PC-3 (cell line): ENCODE measurements around the gene FRMD4B. TPM values are rescaled to one million over a fixed set of nuclear protein-coding genes. Genes with fewer than 3 reads are reported as not detected.

Source experiments
- ATAC-seq: fragments of 200-7000 bp; cut with Tn5 transposase; 2 replicates; pipeline ENCODE4 v1.9.1; 2020; ENCODE audit warnings: mild to moderate bottlenecking, moderate library complexity
- BruUV-seq: library from RNA; stranded (reverse); fragments of 400-500 nt; replicated peaks from 2 replicates; lab custom pipeline; 2021; lab: Mats Ljungman, UMichigan
- CTCF ChIA-PET: fragments of 300-600 bp; sonication (Branson Sonifier 250); formaldehyde crosslinking; loops from one replicate; lab custom pipeline; 2022; ENCODE audit warnings: antibody characterized with exemption; lab: Charles Lee
- POLR2A ChIA-PET: fragments of 300-600 bp; sonication (Branson Sonifier 250); formaldehyde crosslinking; loops from one replicate; lab custom pipeline; 2022; ENCODE audit warnings: antibody characterized with exemption; ENCODE audit not compliant: unreplicated experiment; lab: Charles Lee
- DNase-seq: peaks from one replicate; pipeline ENCODE4 v3.0.0-alpha.2; 2015
- H2AFZ ChIP-seq: fragments of 300-600 bp; sonication (generic); 2 replicates; pipeline ENCODE4 v1.6.0; 2016; ENCODE audit warnings: antibody characterized with exemption, low read length
- H3F3A ChIP-seq: fragments of 300-600 bp; sonication (generic); one replicate; pipeline ENCODE4 v1.6.0; 2017; ENCODE audit warnings: antibody characterized with exemption, low read length, control low read depth, mild to moderate bottlenecking; ENCODE audit not compliant: unreplicated experiment
- H3K27ac ChIP-seq: fragments of 300-600 bp; sonication (generic); 2 replicates; pipeline ENCODE4 v1.5.1; 2016; ENCODE audit warnings: mild to moderate bottlenecking, low read length
- H3K27me3 ChIP-seq: fragments of 300-600 bp; sonication (generic); 2 replicates; pipeline ENCODE4 v1.6.1; 2016; ENCODE audit warnings: low read length, mixed read lengths
- H3K36me3 ChIP-seq: fragments of 300-600 bp; sonication (generic); 2 replicates; pipeline ENCODE4 v1.6.1; 2016; ENCODE audit warnings: low read depth, mixed run types, low read length, mixed read lengths
- H3K4me1 ChIP-seq: fragments of 300-600 bp; sonication (generic); 2 replicates; pipeline ENCODE4 v1.5.1; 2016; ENCODE audit warnings: low read length; ENCODE audit not compliant: insufficient read depth
- H3K4me2 ChIP-seq: fragments of 300-600 bp; sonication (generic); 2 replicates; pipeline ENCODE4 v1.6.0; 2016; ENCODE audit warnings: low read length
- H3K4me3 ChIP-seq: fragments of 300-600 bp; sonication (generic); 2 replicates; pipeline ENCODE4 v1.5.1; 2016; ENCODE audit warnings: mild to moderate bottlenecking, low read length, mixed read lengths
- H3K79me2 ChIP-seq: fragments of 300-600 bp; sonication (generic); 2 replicates; pipeline ENCODE4 v1.6.1; 2017; ENCODE audit warnings: low read length, mixed read lengths
- H3K9ac ChIP-seq: fragments of 300-600 bp; sonication (generic); 2 replicates; pipeline ENCODE4 v1.6.0; 2016; ENCODE audit warnings: mild to moderate bottlenecking, low read length
- H3K9me2 ChIP-seq: fragments of 300-600 bp; sonication (generic); replicated peaks from 2 replicates; pipeline ENCODE4 v1.6.1; 2016; ENCODE audit warnings: mixed run types, low read length, mixed read lengths
- H3K9me3 ChIP-seq: fragments of 300-600 bp; sonication (generic); 2 replicates; pipeline ENCODE4 v1.6.1; 2016; ENCODE audit warnings: low read length, mixed read lengths
- H4K20me1 ChIP-seq: fragments of 300-600 bp; sonication (generic); 2 replicates; pipeline ENCODE4 v1.6.1; 2016; ENCODE audit warnings: low read length, mixed read lengths
- CTCF ChIP-seq: fragments of 300-600 bp; sonication (generic); conservative IDR thresholded peaks from 2 replicates; pipeline ENCODE4 v1.5.1; 2017; ENCODE audit warnings: antibody characterized with exemption, low read depth, mild to moderate bottlenecking, low read length
- EZH2 ChIP-seq: fragments of 300-600 bp; sonication (generic); IDR thresholded peaks from one replicate; pipeline ENCODE4 v1.6.1; 2017; ENCODE audit warnings: antibody characterized with exemption, mild to moderate bottlenecking, low read length; ENCODE audit not compliant: unreplicated experiment
- EZH2phosphoT487 ChIP-seq: fragments of 300-600 bp; sonication (generic); IDR thresholded peaks from 2 replicates; pipeline ENCODE4 v1.6.1; 2018; ENCODE audit warnings: mild to moderate bottlenecking, antibody characterized with exemption, low read length, borderline replicate concordance
- intact Hi-C: fragments of 100-400 bp; cut with micrococcal nuclease; formaldehyde crosslinking; loops from 2 replicates; pipeline ENCODE4 v1.9.0; 2023
- total RNA-seq: library from RNA; depleted of rRNA; stranded (reverse); fragments of >200 nt; gene quantifications from 2 replicates; pipeline ENCODE4 v1.2.3, GENCODE V29; 2014

FRMD4B gene
- total RNA-seq, 1 experiment from 2014 or later: 5.7 TPM

- no peaks in the 10 kb centered on the region for H3K9me3 ChIP-seq
- no peak for DNase-seq
- no peaks in the 10 kb centered on the region for H3K27me3 ChIP-seq
- H3K4me1 ChIP-seq: peaks cover 39% of the 10 kb centered on the region
- H3K79me2 ChIP-seq: no peaks in the 10 kb centered on the region
- H3K36me3 ChIP-seq: no peaks in the 10 kb centered on the region; the same call in 1 of the 2 replicates
- no peak; the same call in 1 of the 2 replicates for ATAC-seq
- H3K4me2 ChIP-seq: peak overlapping the region; percentile 56; the same call in 1 of the 2 replicates
- no TSS peak for BruUV-seq
- H4K20me1 ChIP-seq: no peaks in the 10 kb centered on the region
- H2AFZ ChIP-seq: no peak overlapping the region
- POLR2A ChIA-PET: no interaction called here
- CTCF ChIA-PET: no interaction called here
- H3K27ac ChIP-seq: peak overlapping the region; percentile 88
- no peak overlapping the region for H3K9ac ChIP-seq
- peaks cover 2% of the 10 kb centered on the region for H3F3A ChIP-seq
- H3K4me3 ChIP-seq: no peak overlapping the region
- TF ChIP-seq CTCF (no peak), EZH2 (no peak), EZH2phosphoT487 (no peak)
- intact Hi-C loops: loop anchor here (2.0 kb wide), 1 partner anchor 63 kb away; no protein-coding TSS in a partner anchor
- H3K9me2 ChIP-seq: no peaks in the 10 kb centered on the region
Measured at GRCh38 chr3:69179740-69180372, 206.0 kb downstream of the FRMD4B start.

- H3F3A ChIP-seq: peaks cover 2% of the 10 kb centered on the region
- DNase-seq (peak; percentile 69), ATAC-seq (peak; percentile 62)
- H3K9me3 ChIP-seq: no peaks in the 10 kb centered on the region
- ChIA-PET CTCF (interaction anchor here (0.6 to 1.0 kb wide), 2 partner anchors 126 to 127 kb away, joined by 3 to 4 read pairs; no protein-coding TSS in a partner anchor), POLR2A (interaction anchor here (0.6 to 0.7 kb wide), 3 partner anchors 19 to 192 kb away, joined by 3 to 8 read pairs (median 3); no protein-coding TSS in a partner anchor)
- no peaks in the 10 kb centered on the region for H3K79me2 ChIP-seq
- no peak overlapping the region for H3K4me3 ChIP-seq
- H3K9me2 ChIP-seq: no peaks in the 10 kb centered on the region
- BruUV-seq: no TSS peak
- H3K27ac ChIP-seq: peak overlapping the region; percentile 88
- H3K27me3 ChIP-seq: no peaks in the 10 kb centered on the region
- H3K36me3 ChIP-seq: no peaks in the 10 kb centered on the region; the same call in 1 of the 2 replicates
- H4K20me1 ChIP-seq: no peaks in the 10 kb centered on the region
- no peak overlapping the region for H2AFZ ChIP-seq
- H3K9ac ChIP-seq: peak overlapping the region; percentile 45; the same call in 1 of the 2 replicates
- TF ChIP-seq EZH2: no peak
- TF ChIP-seq CTCF: no peak
- no peak for TF ChIP-seq EZH2phosphoT487
- intact Hi-C loops: loop anchor here (2.0 kb wide), 1 partner anchor 64 kb away; no protein-coding TSS in a partner anchor
- peak overlapping the region; percentile 56; the same call in 1 of the 2 replicates for H3K4me2 ChIP-seq
- H3K4me1 ChIP-seq: peaks cover 39% of the 10 kb centered on the region
Measured at GRCh38 chr3:69178838-69179739, 206.8 kb downstream of the FRMD4B start.
